ENCODE data around the gene SCFD2. TPM values are rescaled to one million over a fixed set of nuclear protein-coding genes. Genes with fewer than 3 reads are reported as not detected.

The SCFD2 gene
- total and polyA plus RNA-seq, 10 of the 15 experiments (the other 5 are each of a cell fraction or from before 2014, with no cell fraction given): 4.8 to 37.6 (median 24.9) TPM

- ChIA-PET CTCF (interaction anchor here (1.0 kb wide), 1 partner anchor 31 kb away, joined by 4 read pairs; no protein-coding TSS in a partner anchor), SMC1A (ENCODE audit: uncharacterized antibody, unreplicated experiment) (interaction anchor here (1.0 kb wide), 2 partner anchors 9 to 28 kb away, joined by 4 read pairs; no protein-coding TSS in a partner anchor), RAD21 (ENCODE audit: unreplicated experiment) (no interaction called here), POLR2A (no interaction called here)
- no peak for TF ChIP-seq BCLAF1 (IDR thresholded peaks at IDR 0.05)
- no peak for TF ChIP-seq IKZF1 (conservative IDR thresholded peaks at IDR 0.05)
- no peak for TF ChIP-seq NR2F1 (conservative IDR thresholded peaks at IDR 0.05)
- TF ChIP-seq STAT3 (IDR thresholded peaks at IDR 0.05; ENCODE audit: low read depth, low read length): no peak
- no peak for TF ChIP-seq ESRRA (IDR thresholded peaks at IDR 0.05; ENCODE audit: low read length)
- no peak for TF ChIP-seq ATF2 (IDR thresholded peaks at IDR 0.05; ENCODE audit: low read length)
- no peak for TF ChIP-seq ZNF217 (IDR thresholded peaks at IDR 0.05)
- TF ChIP-seq ETV6 (conservative IDR thresholded peaks at IDR 0.05 in 1 of 2, IDR thresholded peaks at IDR 0.05 in 1 of 2; ENCODE audit: borderline replicate concordance in 1 of 2, low read depth in 1 of 2): no peak
- no peak for TF ChIP-seq CEBPB (IDR thresholded peaks at IDR 0.05; ENCODE audit: borderline replicate concordance in 1 of 2, low read depth in 2 of 2, low read length in 2 of 2)
- Histone ChIP-seq H3K79me2 (ENCODE audit: control insufficient read depth, insufficient read depth, low read length) (no peaks in the 10 kb centered on the region), H3K4me2 (ENCODE audit: control insufficient read depth, insufficient read depth) (no peak overlapping the region), H4K20me1 (ENCODE audit: control insufficient read depth, insufficient read depth) (no peaks in the 10 kb centered on the region), H3K9me3 (replicated peaks; ENCODE audit: control insufficient read depth, insufficient read depth, low read length) (no peaks in the 10 kb centered on the region), H3K27ac (ENCODE audit: control insufficient read depth, insufficient read depth) (no peak overlapping the region), H3K36me3 (ENCODE audit: control insufficient read depth in 2 of 2, insufficient read depth in 2 of 2, low read length in 1 of 2) (no peaks in the 10 kb centered on the region), H3K27me3 (replicated peaks in 1 of 2; ENCODE audit: control insufficient read depth in 2 of 2, insufficient read depth in 2 of 2, low read length in 1 of 2) (no peaks in the 10 kb centered on the region), H3K4me3 (no peak overlapping the region), H3K9ac (ENCODE audit: control insufficient read depth, insufficient read depth, low read length) (no peak overlapping the region), H3K4me1 (ENCODE audit: control insufficient read depth, insufficient read depth, low read length) (no peaks in the 10 kb centered on the region), H2AFZ (ENCODE audit: control insufficient read depth, low read depth, low read length) (no peak overlapping the region)
- DNase-seq (ENCODE audit: low read depth, low spot score) (no peak), FAIRE-seq (no peak), ATAC-seq (no peak)
- WGBS (ENCODE audit: insufficient coverage, insufficient replicate concordance, low lambda C conversion rate, missing lambda C conversion rate): 100% methylated on average over 1 of the region's 1 CpG
- BruUV-seq (replicated peaks): no TSS peak
- in situ Hi-C loops (cut with MboI): no loop called here
- intact Hi-C loops (cut with micrococcal nuclease; ENCODE audit: unreplicated experiment): no loop called here
These were observed 204.0 kb downstream of the SCFD2 start for GRCh38 chr4:53161787-53162433.
